Cardiac fibroblast (primary cell): ENCODE data around the gene RGS7.

Source experiments
- DNase-seq, 2 donors: peaks; one replicate each; pipeline versions ENCODE4 v3.0.0 to v3.0.0-alpha.2; 2010; ENCODE audit warnings: low read depth in 2 of 2
- H3K4me3 ChIP-seq, 2 donors: replicated peaks in 1 of 2; 1 replicate in 1 of 2; 2 replicates in 1 of 2; pipeline ENCODE4 v1.5.1; 2011; ENCODE audit warnings: low read depth in 2 of 2, low read length in 2 of 2, mild to moderate bottlenecking in 2 of 2, moderate library complexity in 1 of 2
- TF ChIP-seq, protein P1 (sequence below): IDR thresholded peaks from one replicate; pipeline ENCODE4 v1.5.1; 2011; ENCODE audit warnings: low read depth, mild to moderate bottlenecking, low read length, inconsistent platforms

RGS7 gene

DNA sequence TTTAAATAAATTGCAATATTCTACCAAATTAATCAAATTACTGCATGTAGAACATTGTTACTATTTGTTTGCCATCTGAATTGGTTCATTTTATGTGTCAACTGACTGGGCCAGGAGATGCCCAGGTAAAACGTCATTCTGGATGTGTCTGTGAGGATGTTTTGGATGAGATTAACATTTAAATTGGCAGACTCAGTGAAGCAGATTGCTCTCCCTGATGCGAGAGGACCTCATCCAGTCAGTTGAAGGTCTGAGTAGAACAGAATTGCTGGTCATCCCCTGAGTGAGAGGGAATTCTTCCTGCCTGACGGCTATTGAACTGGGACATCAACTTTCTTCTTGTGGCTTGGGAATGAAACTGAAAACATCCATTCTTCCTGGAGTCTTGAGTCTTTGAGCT lies 623.0 kb downstream of the RGS7 start:
- no peak for DNase-seq
- H3K4me3 ChIP-seq, result no peak overlapping the region
- TF ChIP-seq, protein P1, sequence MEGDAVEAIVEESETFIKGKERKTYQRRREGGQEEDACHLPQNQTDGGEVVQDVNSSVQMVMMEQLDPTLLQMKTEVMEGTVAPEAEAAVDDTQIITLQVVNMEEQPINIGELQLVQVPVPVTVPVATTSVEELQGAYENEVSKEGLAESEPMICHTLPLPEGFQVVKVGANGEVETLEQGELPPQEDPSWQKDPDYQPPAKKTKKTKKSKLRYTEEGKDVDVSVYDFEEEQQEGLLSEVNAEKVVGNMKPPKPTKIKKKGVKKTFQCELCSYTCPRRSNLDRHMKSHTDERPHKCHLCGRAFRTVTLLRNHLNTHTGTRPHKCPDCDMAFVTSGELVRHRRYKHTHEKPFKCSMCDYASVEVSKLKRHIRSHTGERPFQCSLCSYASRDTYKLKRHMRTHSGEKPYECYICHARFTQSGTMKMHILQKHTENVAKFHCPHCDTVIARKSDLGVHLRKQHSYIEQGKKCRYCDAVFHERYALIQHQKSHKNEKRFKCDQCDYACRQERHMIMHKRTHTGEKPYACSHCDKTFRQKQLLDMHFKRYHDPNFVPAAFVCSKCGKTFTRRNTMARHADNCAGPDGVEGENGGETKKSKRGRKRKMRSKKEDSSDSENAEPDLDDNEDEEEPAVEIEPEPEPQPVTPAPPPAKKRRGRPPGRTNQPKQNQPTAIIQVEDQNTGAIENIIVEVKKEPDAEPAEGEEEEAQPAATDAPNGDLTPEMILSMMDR, result no peak

DNA sequence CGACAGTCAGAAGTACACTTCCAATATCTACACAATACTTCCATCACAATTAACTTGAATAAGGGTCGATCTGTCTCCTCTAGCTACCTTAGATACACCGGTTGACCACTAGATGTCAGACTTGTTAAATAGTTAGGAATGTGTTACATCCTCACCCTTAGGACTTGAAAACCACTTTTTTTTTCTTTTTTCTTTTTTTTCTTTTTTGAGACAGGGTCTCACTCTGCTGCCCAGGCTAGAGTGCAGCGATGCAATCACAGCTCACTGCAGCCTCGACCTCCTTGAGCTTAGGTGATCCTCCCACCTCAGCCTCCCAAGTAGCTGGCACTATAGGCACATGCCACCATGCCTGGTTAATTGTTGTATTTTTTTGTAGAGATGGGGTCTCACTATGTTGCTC lies 624.6 kb downstream of the RGS7 start:
- TF ChIP-seq, protein P1, result peak; percentile 70
- DNase-seq, result peak; percentile 70 to 80
- no peak overlapping the region for H3K4me3 ChIP-seq
